ENCODE measurements around the gene SPDL1.
A peak's percentile ranks its signal among the peaks of the same experiment; 100 is the strongest.
"Not testable (repeated sequence)": the region's sequence is repeated elsewhere in the genome, so short reads cannot be mapped to it uniquely, and the experiment has no call there.

The SPDL1 gene

GRCh38 chr5:169576181-169576598, 7.4 kb upstream of the SPDL1 start:
- no peak for DNase-seq (ENCODE audit: low spot score)

- no peak for DNase-seq (ENCODE audit: low spot score)
These were observed 5.6 kb upstream of the SPDL1 start for GRCh38 chr5:169577951-169578350.

GRCh38 chr5:169580964-169581363, 2.6 kb upstream of the SPDL1 start:
- no peak for DNase-seq (ENCODE audit: low spot score)

- DNase-seq (ENCODE audit: low spot score): peak; percentile 58
These were observed 1.9 kb upstream of the SPDL1 start for GRCh38 chr5:169581580-169582227.

GRCh38 chr5:169583101-169583423, 511 bp upstream of the SPDL1 start:
- DNase-seq (ENCODE audit: low spot score): no peak

- DNase-seq (ENCODE audit: low spot score): no peak
These were observed 1.5 kb downstream of the SPDL1 start for GRCh38 chr5:169584998-169585451.

- DNase-seq (ENCODE audit: low spot score): no peak
These were observed 7.0 kb downstream of the SPDL1 start for GRCh38 chr5:169590602-169591001.

GRCh38 chr5:169591636-169592035, 8.1 kb downstream of the SPDL1 start:
- DNase-seq (ENCODE audit: low spot score): no peak

GRCh38 chr5:169592937-169593650, 9.5 kb downstream of the SPDL1 start:
- DNase-seq (ENCODE audit: low spot score): no peak

- no peak for DNase-seq (ENCODE audit: low spot score)
These were observed 11.7 kb downstream of the SPDL1 start for GRCh38 chr5:169595172-169595820.

- no peak for DNase-seq (ENCODE audit: low spot score)
These were observed 15.9 kb downstream of the SPDL1 start for GRCh38 chr5:169599451-169599850.

GRCh38 chr5:169602535-169602934, 19.0 kb downstream of the SPDL1 start:
- DNase-seq (ENCODE audit: low spot score): no peak

- no peak for DNase-seq (ENCODE audit: low spot score)
These were observed 22.7 kb downstream of the SPDL1 start for GRCh38 chr5:169606279-169606678.

- no peak for DNase-seq (ENCODE audit: low spot score)
These were observed 24.3 kb downstream of the SPDL1 start for GRCh38 chr5:169607882-169608281.

- no peak for DNase-seq (ENCODE audit: low spot score)
These were observed 26.1 kb downstream of the SPDL1 start for GRCh38 chr5:169609716-169610115.

GRCh38 chr5:169610606-169611005, 27.0 kb downstream of the SPDL1 start:
- DNase-seq (ENCODE audit: low spot score): no peak

- no peak for DNase-seq (ENCODE audit: low spot score)
These were observed 32.0 kb downstream of the SPDL1 start for GRCh38 chr5:169615561-169615960.

- DNase-seq (ENCODE audit: low spot score): not testable (repeated sequence)
These were observed 40.7 kb downstream of the SPDL1 start for GRCh38 chr5:169624307-169624706.

- DNase-seq (ENCODE audit: low spot score): no peak
These were observed 43.2 kb downstream of the SPDL1 start for GRCh38 chr5:169626779-169627178.

GRCh38 chr5:169627551-169627950, 44.0 kb downstream of the SPDL1 start:
- no peak for DNase-seq (ENCODE audit: low spot score)

GRCh38 chr5:169628892-169629291, 45.3 kb downstream of the SPDL1 start:
- DNase-seq (ENCODE audit: low spot score): no peak

GRCh38 chr5:169629847-169630548, 46.4 kb downstream of the SPDL1 start:
- no peak for DNase-seq (ENCODE audit: low spot score)

GRCh38 chr5:169631360-169631759, 47.8 kb downstream of the SPDL1 start:
- no peak for DNase-seq (ENCODE audit: low spot score)

Measured in hematopoietic multipotent progenitor cell treated with erythropoietin and hydrocortisone succinate and interleukin-3 and kit ligand, for 15 days (in vitro differentiated cells).